CD14-positive monocyte (primary cell): ENCODE measurements around the gene ST8SIA1. TPM values are rescaled to one million over a fixed set of nuclear protein-coding genes. Genes with fewer than 3 reads are reported as not detected.

Experiments
- DNase-seq, 3 donors: peaks; one replicate each; pipeline ENCODE4 v3.0.0-alpha.2; 2011 to 2022
- H2AFZ ChIP-seq: 2 replicates; pipeline ENCODE4 v1.6.0; 2012; ENCODE audit warnings: mild to moderate bottlenecking, low read depth, low read length, inconsistent platforms; ENCODE audit not compliant: insufficient read depth, poor library complexity, severe bottlenecking
- H3K27ac ChIP-seq, 2 donors: 1 replicate in 1 of 2; 2 replicates in 1 of 2; pipeline ENCODE4 v1.5.1; 2012 to 2013; ENCODE audit warnings: low read length in 2 of 2, control low read depth in 1 of 2, inconsistent platforms in 1 of 2, low read depth in 1 of 2, mild to moderate bottlenecking in 1 of 2
- H3K27me3 ChIP-seq, 2 donors: one replicate each; pipeline versions ENCODE4 v1.6.0 to v1.6.1; 2011 to 2013; ENCODE audit warnings: low read length in 2 of 2; ENCODE audit not compliant: control insufficient read depth in 2 of 2, insufficient read depth in 2 of 2
- H3K36me3 ChIP-seq, 2 donors: replicated peaks in 1 of 2; 1 replicate in 1 of 2; 2 replicates in 1 of 2; pipeline versions ENCODE4 v1.5.1 to v1.6.1; 2012 to 2013; ENCODE audit warnings: low read length in 2 of 2, control low read depth in 1 of 2, inconsistent platforms in 1 of 2, mild to moderate bottlenecking in 1 of 2; ENCODE audit not compliant: insufficient read depth in 2 of 2, control insufficient read depth in 1 of 2
- H3K4me1 ChIP-seq, 2 donors: 1 replicate in 1 of 2; 2 replicates in 1 of 2; pipeline versions ENCODE4 v1.5.1 to v1.6.1; 2012 to 2013; ENCODE audit warnings: low read length in 2 of 2, control low read depth in 1 of 2, inconsistent platforms in 1 of 2, mild to moderate bottlenecking in 1 of 2, moderate library complexity in 1 of 2; ENCODE audit not compliant: insufficient read depth in 2 of 2, control insufficient read depth in 1 of 2
- H3K4me2 ChIP-seq: replicated peaks from 2 replicates; pipeline ENCODE3; 2012; ENCODE audit warnings: low read length, moderate library complexity, mild to moderate bottlenecking; ENCODE audit not compliant: poor library complexity, severe bottlenecking; ENCODE audit errors: extremely low read depth
- H3K4me3 ChIP-seq, 3 experiments: fragments of 200-600 bp in 1 of 3; sonication (generic) in 1 of 3; replicated peaks in 1 of 3; 1 replicate in 2 of 3; 2 replicates in 1 of 3; pipeline ENCODE4 v1.5.1; 2011 to 2013; ENCODE audit warnings: low read length in 3 of 3, mild to moderate bottlenecking in 3 of 3, control low read depth in 2 of 3, low read depth in 2 of 3, inconsistent platforms in 1 of 3, moderate library complexity in 1 of 3
- H3K79me2 ChIP-seq: 2 replicates; pipeline ENCODE4 v1.6.0; 2012; ENCODE audit warnings: mild to moderate bottlenecking, control low read depth, inconsistent platforms, low read length, moderate library complexity; ENCODE audit not compliant: insufficient read depth
- H3K9ac ChIP-seq: 2 replicates; pipeline ENCODE4 v1.6.0; 2017; ENCODE audit warnings: low read length, mild to moderate bottlenecking; ENCODE audit not compliant: insufficient read depth, poor library complexity, severe bottlenecking
- H3K9me3 ChIP-seq, 2 donors: replicated peaks in 1 of 2; 1 replicate in 1 of 2; 2 replicates in 1 of 2; pipeline versions ENCODE4 v1.5.1 to v1.6.1; 2012 to 2013; ENCODE audit warnings: low read length in 2 of 2, control low read depth in 1 of 2; ENCODE audit not compliant: control insufficient read depth in 1 of 2, insufficient read depth in 1 of 2
- H4K20me1 ChIP-seq: 2 replicates; pipeline ENCODE4 v1.6.0; 2012; ENCODE audit warnings: mild to moderate bottlenecking, low read length, control low read depth, moderate library complexity; ENCODE audit not compliant: insufficient read depth
- H3K27ac Mint-ChIP-seq, 7 donors: one replicate each; pipeline ENCODE4 v1.8.0; 2020; ENCODE audit warnings: mild to moderate bottlenecking in 7 of 7, mixed read lengths in 7 of 7, moderate library complexity in 6 of 7, inconsistent platforms in 2 of 7
- H3K27me3 Mint-ChIP-seq, 3 donors: one replicate each; pipeline ENCODE4 v1.8.0; 2021 to 2022; ENCODE audit warnings: low read depth in 3 of 3, mild to moderate bottlenecking in 3 of 3, mixed read lengths in 3 of 3, moderate library complexity in 3 of 3, inconsistent platforms in 1 of 3
- H3K36me3 Mint-ChIP-seq, 2 donors: one replicate each; pipeline ENCODE4 v1.8.0; 2020; ENCODE audit warnings: mixed read lengths in 2 of 2, inconsistent platforms in 1 of 2, mild to moderate bottlenecking in 1 of 2
- H3K4me1 Mint-ChIP-seq: one replicate; pipeline ENCODE4 v1.8.0; 2020; ENCODE audit warnings: mild to moderate bottlenecking, mixed read lengths
- H3K4me3 Mint-ChIP-seq, 2 donors: one replicate each; pipeline ENCODE4 v1.8.0; 2020; ENCODE audit warnings: mild to moderate bottlenecking in 2 of 2, mixed read lengths in 2 of 2, moderate library complexity in 1 of 2
- H3K9me3 Mint-ChIP-seq, 7 donors: one replicate each; pipeline ENCODE4 v1.8.0; 2020 to 2022; ENCODE audit warnings: mixed read lengths in 7 of 7, mild to moderate bottlenecking in 6 of 7, moderate library complexity in 6 of 7, inconsistent platforms in 2 of 7
- WGBS: methylation state at CpG from one replicate; pipeline ENCODE4 v1.1.5; 2013; ENCODE audit warnings: missing lambda C conversion rate; ENCODE audit not compliant: insufficient coverage; 5-methylcytosine and 5-hydroxymethylcytosine counted together
- intact Hi-C, 2 donors: fragments of 100-400 bp; cut with micrococcal nuclease; formaldehyde crosslinking; loops; one replicate each; pipeline versions ENCODE4 v1.15.0 to v1.15.1; 2023
- polyA plus RNA-seq, 3 donors: library from polyadenylated mRNA; depleted of rRNA in 1 of 3; unstranded in 2 of 3; stranded (reverse) in 1 of 3; fragments of 300-500 nt in 2 of 3; fragments of >200 nt in 1 of 3; fragmentation: Illumina TruSeq in 2 of 3; gene quantifications; 1 replicate in 2 of 3; 2 replicates in 1 of 3; pipeline ENCODE4 v1.2.3, GENCODE V29; 2012 to 2021
- TF ChIP-seq, protein P1 (sequence below): fragments of 200-600 bp; IDR thresholded peaks from one replicate; pipeline ENCODE4 v1.8.0; 2022; ENCODE audit warnings: antibody characterized with exemption, mild to moderate bottlenecking

ST8SIA1 gene
- polyA plus RNA-seq, 3 donors: not detected

DNA sequence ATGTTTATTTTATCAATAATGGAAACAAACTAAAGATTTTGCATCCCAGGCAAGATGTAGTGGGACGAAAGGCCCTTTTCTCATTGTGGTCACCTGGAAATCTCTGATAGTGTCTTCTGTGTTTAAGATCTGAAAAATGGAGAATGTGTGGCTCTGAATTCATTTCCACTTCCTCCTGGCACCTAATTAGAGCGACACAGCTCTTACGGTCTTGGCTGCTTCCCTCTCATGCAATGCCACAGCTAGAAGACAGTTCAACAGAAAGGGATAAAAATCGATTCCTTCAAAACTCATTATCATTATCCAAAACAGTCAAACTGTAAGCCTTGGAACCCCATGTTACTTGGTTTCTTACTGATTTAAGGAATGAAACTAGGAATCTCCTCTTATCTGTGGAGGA is 9.3 kb downstream of the ST8SIA1 start:
- Mint-ChIP-seq H3K36me3 (no peaks in the 10 kb centered on the region), H3K27me3 (peaks cover 2 to 9% (median 4%) of the 10 kb centered on the region in 3 donors), H3K4me3 (no peak overlapping the region), H3K27ac (no peak overlapping the region), H3K4me1 (peaks cover 33% of the 10 kb centered on the region), H3K9me3 (peaks cover 0 to 2% (median 0%) of the 10 kb centered on the region in 7 donors)
- no peak overlapping the region for H3K27ac ChIP-seq
- H3K36me3 ChIP-seq: no peaks in the 10 kb centered on the region
- H3K9ac ChIP-seq: no peak overlapping the region
- no peak for DNase-seq
- H3K9me3 ChIP-seq: no peaks in the 10 kb centered on the region
- no peak overlapping the region for H3K4me2 ChIP-seq
- H3K4me1 ChIP-seq: peaks cover 27 to 32% of the 10 kb centered on the region in 2 donors
- H3K79me2 ChIP-seq: no peaks in the 10 kb centered on the region
- TF ChIP-seq, protein P1, sequence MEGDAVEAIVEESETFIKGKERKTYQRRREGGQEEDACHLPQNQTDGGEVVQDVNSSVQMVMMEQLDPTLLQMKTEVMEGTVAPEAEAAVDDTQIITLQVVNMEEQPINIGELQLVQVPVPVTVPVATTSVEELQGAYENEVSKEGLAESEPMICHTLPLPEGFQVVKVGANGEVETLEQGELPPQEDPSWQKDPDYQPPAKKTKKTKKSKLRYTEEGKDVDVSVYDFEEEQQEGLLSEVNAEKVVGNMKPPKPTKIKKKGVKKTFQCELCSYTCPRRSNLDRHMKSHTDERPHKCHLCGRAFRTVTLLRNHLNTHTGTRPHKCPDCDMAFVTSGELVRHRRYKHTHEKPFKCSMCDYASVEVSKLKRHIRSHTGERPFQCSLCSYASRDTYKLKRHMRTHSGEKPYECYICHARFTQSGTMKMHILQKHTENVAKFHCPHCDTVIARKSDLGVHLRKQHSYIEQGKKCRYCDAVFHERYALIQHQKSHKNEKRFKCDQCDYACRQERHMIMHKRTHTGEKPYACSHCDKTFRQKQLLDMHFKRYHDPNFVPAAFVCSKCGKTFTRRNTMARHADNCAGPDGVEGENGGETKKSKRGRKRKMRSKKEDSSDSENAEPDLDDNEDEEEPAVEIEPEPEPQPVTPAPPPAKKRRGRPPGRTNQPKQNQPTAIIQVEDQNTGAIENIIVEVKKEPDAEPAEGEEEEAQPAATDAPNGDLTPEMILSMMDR: no peak
- no peaks in the 10 kb centered on the region for H4K20me1 ChIP-seq
- peak overlapping the region; percentile 17 for H2AFZ ChIP-seq
- no peak overlapping the region for H3K4me3 ChIP-seq
- H3K27me3 ChIP-seq: no peaks in the 10 kb centered on the region
- no CpG with 5 or more reads among the region's 4 CpGs for WGBS
- intact Hi-C loops: no loop called here

DNA sequence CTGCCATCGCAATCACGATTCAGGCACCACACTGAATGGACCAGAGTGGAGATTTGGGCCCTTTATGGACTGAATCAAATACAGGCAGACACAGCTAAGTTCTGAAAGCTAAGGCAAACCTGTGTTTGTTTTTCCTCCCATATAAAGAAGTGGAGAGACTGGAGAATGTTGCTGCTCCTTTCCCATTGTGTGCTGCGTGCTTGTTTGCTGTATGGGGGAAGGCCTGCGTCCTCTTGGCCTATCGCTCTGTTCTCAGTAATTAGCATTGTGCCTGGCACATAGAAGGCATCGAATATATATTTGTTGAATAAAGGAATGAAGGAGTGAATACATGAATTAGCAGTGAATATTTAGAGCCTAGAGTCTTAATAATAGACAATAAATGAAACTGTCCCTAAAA is 12.4 kb downstream of the ST8SIA1 start:
- H4K20me1 ChIP-seq: no peaks in the 10 kb centered on the region
- Mint-ChIP-seq H3K4me3 (no peak overlapping the region), H3K4me1 (peaks cover 37% of the 10 kb centered on the region), H3K9me3 (peaks cover 0 to 2% (median 0%) of the 10 kb centered on the region in 7 donors), H3K27ac (peak overlapping the region; percentile 36 to 87 (median 65)), H3K27me3 (peaks cover 0 to 3% (median 2%) of the 10 kb centered on the region in 3 donors), H3K36me3 (no peaks in the 10 kb centered on the region)
- no peaks in the 10 kb centered on the region for H3K9me3 ChIP-seq
- H3K79me2 ChIP-seq: no peaks in the 10 kb centered on the region
- peak overlapping the region; percentile 44 for H2AFZ ChIP-seq
- no peak overlapping the region for H3K27ac ChIP-seq
- 100% methylated on average over 5 of the region's 6 CpGs for WGBS
- TF ChIP-seq, protein P1: no peak
- peaks cover 31 to 38% of the 10 kb centered on the region in 2 donors for H3K4me1 ChIP-seq
- intact Hi-C loops: no loop called here
- no peak overlapping the region for H3K4me2 ChIP-seq
- H3K36me3 ChIP-seq: no peaks in the 10 kb centered on the region
- no peak overlapping the region for H3K4me3 ChIP-seq
- no peak overlapping the region for H3K9ac ChIP-seq
- no peaks in the 10 kb centered on the region for H3K27me3 ChIP-seq
- no peak for DNase-seq
